PC-3 (cell line): ENCODE measurements around the gene PRKCE. TPM values are rescaled to one million over a fixed set of nuclear protein-coding genes. Genes with fewer than 3 reads are reported as not detected.

Experiments used
- ATAC-seq: fragments of 200-7000 bp; cut with Tn5 transposase; 2 replicates; pipeline ENCODE4 v1.9.1; 2020; ENCODE audit warnings: mild to moderate bottlenecking, moderate library complexity
- BruUV-seq: library from RNA; stranded (reverse); fragments of 400-500 nt; replicated peaks from 2 replicates; lab custom pipeline; 2021; lab: Mats Ljungman, UMichigan
- CTCF ChIA-PET: fragments of 300-600 bp; sonication (Branson Sonifier 250); formaldehyde crosslinking; loops from one replicate; lab custom pipeline; 2022; ENCODE audit warnings: antibody characterized with exemption; lab: Charles Lee
- POLR2A ChIA-PET: fragments of 300-600 bp; sonication (Branson Sonifier 250); formaldehyde crosslinking; loops from one replicate; lab custom pipeline; 2022; ENCODE audit warnings: antibody characterized with exemption; ENCODE audit not compliant: unreplicated experiment; lab: Charles Lee
- DNase-seq: peaks from one replicate; pipeline ENCODE4 v3.0.0-alpha.2; 2015
- H2AFZ ChIP-seq: fragments of 300-600 bp; sonication (generic); 2 replicates; pipeline ENCODE4 v1.6.0; 2016; ENCODE audit warnings: antibody characterized with exemption, low read length
- H3F3A ChIP-seq: fragments of 300-600 bp; sonication (generic); one replicate; pipeline ENCODE4 v1.6.0; 2017; ENCODE audit warnings: antibody characterized with exemption, low read length, control low read depth, mild to moderate bottlenecking; ENCODE audit not compliant: unreplicated experiment
- H3K27ac ChIP-seq: fragments of 300-600 bp; sonication (generic); 2 replicates; pipeline ENCODE4 v1.5.1; 2016; ENCODE audit warnings: mild to moderate bottlenecking, low read length
- H3K27me3 ChIP-seq: fragments of 300-600 bp; sonication (generic); 2 replicates; pipeline ENCODE4 v1.6.1; 2016; ENCODE audit warnings: low read length, mixed read lengths
- H3K36me3 ChIP-seq: fragments of 300-600 bp; sonication (generic); 2 replicates; pipeline ENCODE4 v1.6.1; 2016; ENCODE audit warnings: low read depth, mixed run types, low read length, mixed read lengths
- H3K4me1 ChIP-seq: fragments of 300-600 bp; sonication (generic); 2 replicates; pipeline ENCODE4 v1.5.1; 2016; ENCODE audit warnings: low read length; ENCODE audit not compliant: insufficient read depth
- H3K4me2 ChIP-seq: fragments of 300-600 bp; sonication (generic); 2 replicates; pipeline ENCODE4 v1.6.0; 2016; ENCODE audit warnings: low read length
- H3K4me3 ChIP-seq: fragments of 300-600 bp; sonication (generic); 2 replicates; pipeline ENCODE4 v1.5.1; 2016; ENCODE audit warnings: mild to moderate bottlenecking, low read length, mixed read lengths
- H3K79me2 ChIP-seq: fragments of 300-600 bp; sonication (generic); 2 replicates; pipeline ENCODE4 v1.6.1; 2017; ENCODE audit warnings: low read length, mixed read lengths
- H3K9ac ChIP-seq: fragments of 300-600 bp; sonication (generic); 2 replicates; pipeline ENCODE4 v1.6.0; 2016; ENCODE audit warnings: mild to moderate bottlenecking, low read length
- H3K9me2 ChIP-seq: fragments of 300-600 bp; sonication (generic); replicated peaks from 2 replicates; pipeline ENCODE4 v1.6.1; 2016; ENCODE audit warnings: mixed run types, low read length, mixed read lengths
- H3K9me3 ChIP-seq: fragments of 300-600 bp; sonication (generic); 2 replicates; pipeline ENCODE4 v1.6.1; 2016; ENCODE audit warnings: low read length, mixed read lengths
- H4K20me1 ChIP-seq: fragments of 300-600 bp; sonication (generic); 2 replicates; pipeline ENCODE4 v1.6.1; 2016; ENCODE audit warnings: low read length, mixed read lengths
- CTCF ChIP-seq: fragments of 300-600 bp; sonication (generic); conservative IDR thresholded peaks from 2 replicates; pipeline ENCODE4 v1.5.1; 2017; ENCODE audit warnings: antibody characterized with exemption, low read depth, mild to moderate bottlenecking, low read length
- EZH2 ChIP-seq: fragments of 300-600 bp; sonication (generic); IDR thresholded peaks from one replicate; pipeline ENCODE4 v1.6.1; 2017; ENCODE audit warnings: antibody characterized with exemption, mild to moderate bottlenecking, low read length; ENCODE audit not compliant: unreplicated experiment
- EZH2phosphoT487 ChIP-seq: fragments of 300-600 bp; sonication (generic); IDR thresholded peaks from 2 replicates; pipeline ENCODE4 v1.6.1; 2018; ENCODE audit warnings: mild to moderate bottlenecking, antibody characterized with exemption, low read length, borderline replicate concordance
- intact Hi-C: fragments of 100-400 bp; cut with micrococcal nuclease; formaldehyde crosslinking; loops from 2 replicates; pipeline ENCODE4 v1.9.0; 2023
- total RNA-seq: library from RNA; depleted of rRNA; stranded (reverse); fragments of >200 nt; gene quantifications from 2 replicates; pipeline ENCODE4 v1.2.3, GENCODE V29; 2014

Gene PRKCE
- total RNA-seq, 1 experiment from 2014 or later: 7.0 TPM

- Histone ChIP-seq H3K4me3 (no peak overlapping the region), H3F3A (no peaks in the 10 kb centered on the region), H4K20me1 (no peaks in the 10 kb centered on the region), H3K27ac (0 out of 2 replicates have a peak overlapping the region, but pooled peaks have one; percentile 7), H3K4me1 (peaks cover 28% of the 10 kb centered on the region), H3K9me3 (no peaks in the 10 kb centered on the region), H3K79me2 (no peaks in the 10 kb centered on the region), H3K27me3 (no peaks in the 10 kb centered on the region), H3K36me3 (no peaks in the 10 kb centered on the region), H2AFZ (no peak overlapping the region), H3K9me2 (no peaks in the 10 kb centered on the region), H3K4me2 (0 out of 2 replicates have a peak overlapping the region, but pooled peaks have one; percentile 11), H3K9ac (no peak overlapping the region)
- ChIA-PET POLR2A (interaction anchor here (0.6 kb wide), 1 partner anchor 136 kb away, joined by 4 read pairs; no protein-coding TSS in a partner anchor), CTCF (interaction anchor here (0.5 to 0.6 kb wide), 2 partner anchors 34 to 279 kb away, joined by 3 to 12 read pairs; no protein-coding TSS in a partner anchor)
- DNase-seq: peak; percentile 56
- intact Hi-C loops: no loop called here
- BruUV-seq: no TSS peak
- ATAC-seq: peak; percentile 75
- TF ChIP-seq CTCF: peak; percentile 63
- no peak for TF ChIP-seq EZH2
- TF ChIP-seq EZH2phosphoT487: no peak
Observed at GRCh38 chr2:46029332-46029811, 377.9 kb downstream of the PRKCE start.

- ChIA-PET CTCF (interaction anchor here (0.6 kb wide), 1 partner anchor 11 kb away, joined by 4 read pairs; no protein-coding TSS in a partner anchor), POLR2A (no interaction called here)
- no peak for TF ChIP-seq EZH2
- TF ChIP-seq EZH2phosphoT487: no peak
- no peak for TF ChIP-seq CTCF
- H3K4me3 ChIP-seq: no peak overlapping the region
- no peak overlapping the region for H3K9ac ChIP-seq
- H3K9me2 ChIP-seq: no peaks in the 10 kb centered on the region
- H3K9me3 ChIP-seq: no peaks in the 10 kb centered on the region
- H3F3A ChIP-seq: no peaks in the 10 kb centered on the region
- peaks cover 28% of the 10 kb centered on the region for H3K4me1 ChIP-seq
- H3K79me2 ChIP-seq: no peaks in the 10 kb centered on the region
- no peaks in the 10 kb centered on the region for H3K36me3 ChIP-seq
- H4K20me1 ChIP-seq: no peaks in the 10 kb centered on the region
- no peak overlapping the region for H3K27ac ChIP-seq
- intact Hi-C loops: no loop called here
- DNase-seq (no peak), ATAC-seq (no peak)
- BruUV-seq: no TSS peak
- no peaks in the 10 kb centered on the region for H3K27me3 ChIP-seq
- H3K4me2 ChIP-seq: no peak overlapping the region
- no peak overlapping the region for H2AFZ ChIP-seq
Observed at GRCh38 chr2:46030330-46030729, 378.9 kb downstream of the PRKCE start.

- Histone ChIP-seq H3K9me3 (no peaks in the 10 kb centered on the region), H4K20me1 (no peaks in the 10 kb centered on the region), H3K9ac (no peak overlapping the region; the same call in 1 of the 2 replicates), H3K4me3 (no peak overlapping the region), H2AFZ (no peak overlapping the region), H3K36me3 (no peaks in the 10 kb centered on the region), H3K9me2 (no peaks in the 10 kb centered on the region), H3K79me2 (no peaks in the 10 kb centered on the region), H3F3A (no peaks in the 10 kb centered on the region), H3K4me1 (peaks cover 28% of the 10 kb centered on the region), H3K27me3 (no peaks in the 10 kb centered on the region), H3K4me2 (no peak overlapping the region), H3K27ac (peak overlapping the region; percentile 52)
- DNase-seq (no peak), ATAC-seq (no peak)
- intact Hi-C loops: no loop called here
- no peak for TF ChIP-seq CTCF
- TF ChIP-seq EZH2phosphoT487: no peak
- TF ChIP-seq EZH2: no peak
- CTCF ChIA-PET: no interaction called here
- no TSS peak for BruUV-seq
- POLR2A ChIA-PET: no interaction called here
Observed at GRCh38 chr2:46032161-46032813, 380.8 kb downstream of the PRKCE start.
